H1 (cell line): ENCODE measurements around the gene RPS15. TPM values are rescaled to one million over a fixed set of nuclear protein-coding genes. Genes with fewer than 3 reads are reported as not detected.

ENCODE experiments used
- CTCF ChIA-PET: fragments of 300-600 bp; sonication (Branson Sonifier 250); formaldehyde crosslinking; loops from one replicate; lab custom pipeline; 2021; ENCODE audit not compliant: partially characterized antibody; lab: Charles Lee
- POLR2A ChIA-PET: fragments of 300-600 bp; sonication (Branson Sonifier 250); formaldehyde crosslinking; loops from one replicate; lab custom pipeline; 2021; ENCODE audit warnings: inconsistent platforms; ENCODE audit not compliant: partially characterized antibody; lab: Charles Lee
- DNase-seq, 2 experiments: peaks; one replicate each; pipeline versions ENCODE4 v3.0.0 to v3.0.0-alpha.2; 2010 to 2022; ENCODE audit warnings: low spot score in 2 of 2, low read depth in 1 of 2, mixed read lengths in 1 of 2
- FAIRE-seq: peaks from 2 replicates; lab custom pipeline; 2011; peaks lifted over from hg19 to GRCh38; lab: Jason Lieb, UNC
- H2AFZ ChIP-seq: 2 replicates; pipeline ENCODE4 v1.8.1; 2012; ENCODE audit warnings: low read length, inconsistent platforms
- H2AK5ac ChIP-seq: 2 replicates; pipeline ENCODE4 v1.6.1; 2013; ENCODE audit warnings: low read depth, low read length
- H2BK120ac ChIP-seq: replicated peaks from 2 replicates; pipeline ENCODE3; 2013; ENCODE audit warnings: low read depth, low read length, inconsistent platforms
- H2BK12ac ChIP-seq: 2 replicates; pipeline ENCODE4 v1.6.1; 2013; ENCODE audit warnings: low read depth, low read length
- H2BK15ac ChIP-seq: 2 replicates; pipeline ENCODE4 v1.6.1; 2013; ENCODE audit warnings: low read length
- H2BK20ac ChIP-seq: 2 replicates; pipeline ENCODE4 v1.6.1; 2013; ENCODE audit warnings: low read length
- H2BK5ac ChIP-seq: 2 replicates; pipeline ENCODE4 v1.6.1; 2013; ENCODE audit warnings: low read depth, low read length
- H3K14ac ChIP-seq: 2 replicates; pipeline ENCODE4 v1.6.1; 2013; ENCODE audit warnings: inconsistent platforms; ENCODE audit not compliant: insufficient read length
- H3K18ac ChIP-seq: 2 replicates; pipeline ENCODE4 v1.6.1; 2013; ENCODE audit warnings: low read length; ENCODE audit errors: extremely low read depth
- H3K23ac ChIP-seq: 2 replicates; pipeline ENCODE4 v1.6.1; 2013; ENCODE audit warnings: inconsistent platforms; ENCODE audit not compliant: insufficient read length
- H3K23me2 ChIP-seq: 2 replicates; pipeline ENCODE4 v1.6.1; 2013; ENCODE audit warnings: low read depth, low read length
- H3K27ac ChIP-seq: 2 replicates; pipeline ENCODE4 v1.6.1; 2011; ENCODE audit warnings: low read depth, low read length, inconsistent platforms
- H3K27me3 ChIP-seq, 4 experiments: replicated peaks in 1 of 4; 1 replicate in 1 of 4; 2 replicates in 3 of 4; pipeline versions ENCODE4 v1.6.1 to v1.8.1; 2011 to 2013; ENCODE audit warnings: low read length in 3 of 4, mild to moderate bottlenecking in 3 of 4, inconsistent platforms in 2 of 4, mixed read lengths in 2 of 4, moderate library complexity in 1 of 4; ENCODE audit not compliant: control insufficient read depth in 3 of 4, insufficient read depth in 3 of 4; ENCODE audit errors: extremely low read depth in 1 of 4
- H3K36me3 ChIP-seq, 4 experiments: 2 replicates each; pipeline versions ENCODE4 v1.6.1 to v1.8.1; 2011 to 2013; ENCODE audit warnings: mild to moderate bottlenecking in 4 of 4, low read length in 3 of 4, moderate library complexity in 2 of 4, control low read depth in 1 of 4, inconsistent platforms in 1 of 4; ENCODE audit not compliant: insufficient read depth in 4 of 4, control insufficient read depth in 2 of 4
- H3K4ac ChIP-seq: replicated peaks from 2 replicates; pipeline ENCODE3; 2013; ENCODE audit warnings: low read length, low read depth, mixed read lengths, inconsistent platforms; ENCODE audit not compliant: insufficient read length
- H3K4me1 ChIP-seq, 4 experiments: replicated peaks in 1 of 4; 1 replicate in 1 of 4; 2 replicates in 3 of 4; pipeline versions ENCODE4 v1.6.1 to v1.8.1; 2011 to 2013; ENCODE audit warnings: low read length in 3 of 4, inconsistent platforms in 2 of 4, mixed read lengths in 1 of 4; ENCODE audit not compliant: insufficient read depth in 4 of 4, control insufficient read depth in 3 of 4
- H3K4me2 ChIP-seq, 2 experiments: 2 replicates each; pipeline versions ENCODE4 v1.6.1 to v1.8.1; 2011 to 2013; ENCODE audit warnings: low read depth in 2 of 2, low read length in 2 of 2, control low read depth in 1 of 2, inconsistent platforms in 1 of 2, mild to moderate bottlenecking in 1 of 2; ENCODE audit not compliant: insufficient read depth in 1 of 2
- H3K4me3 ChIP-seq, 4 experiments: fragments of 200-600, 300-600 bp in 1 of 4; sonication (generic), shearing (Covaris generic), sonication (Bioruptor Twin) in 1 of 4; 2 replicates each; pipeline versions ENCODE4 v1.5.1 to v1.8.1; 2011 to 2016; ENCODE audit warnings: low read length in 4 of 4, low read depth in 3 of 4, control low read depth in 2 of 4, inconsistent platforms in 2 of 4, mild to moderate bottlenecking in 2 of 4, mixed read lengths in 1 of 4, moderate library complexity in 1 of 4; ENCODE audit not compliant: insufficient read depth in 2 of 4; ENCODE audit errors: extremely low read depth in 1 of 4
- H3K56ac ChIP-seq: replicated peaks from 2 replicates; pipeline ENCODE3; 2013; ENCODE audit warnings: low read depth, mild to moderate bottlenecking, mixed read lengths, low read length, inconsistent platforms; ENCODE audit not compliant: insufficient read length
- H3K79me1 ChIP-seq: 2 replicates; pipeline ENCODE4 v1.6.1; 2013; ENCODE audit warnings: low read depth, low read length, control low read depth
- H3K79me2 ChIP-seq, 2 experiments: 2 replicates each; pipeline versions ENCODE4 v1.6.1 to v1.8.1; 2012 to 2013; ENCODE audit warnings: low read length in 2 of 2, mild to moderate bottlenecking in 2 of 2, inconsistent platforms in 1 of 2; ENCODE audit not compliant: insufficient read depth in 2 of 2, control insufficient read depth in 1 of 2
- H3K9ac ChIP-seq, 4 experiments: replicated peaks in 1 of 4; 1 replicate in 1 of 4; 2 replicates in 3 of 4; pipeline versions ENCODE4 v1.6.1 to v1.8.1; 2011 to 2013; ENCODE audit warnings: low read depth in 3 of 4, low read length in 3 of 4, control low read depth in 2 of 4, mild to moderate bottlenecking in 2 of 4, moderate library complexity in 2 of 4, inconsistent platforms in 1 of 4; ENCODE audit errors: extremely low read depth in 1 of 4
- H3K9me3 ChIP-seq, 2 experiments: 2 replicates each; pipeline versions ENCODE4 v1.6.1 to v1.8.1; 2012 to 2013; ENCODE audit warnings: mild to moderate bottlenecking in 2 of 2, moderate library complexity in 2 of 2, control low read depth in 1 of 2, inconsistent platforms in 1 of 2, low read depth in 1 of 2, low read length in 1 of 2, mixed read lengths in 1 of 2; ENCODE audit not compliant: insufficient read depth in 2 of 2
- H4K20me1 ChIP-seq, 2 experiments: replicated peaks in 1 of 2; 2 replicates each; pipeline versions ENCODE3 to v1.8.1; 2011 to 2013; ENCODE audit warnings: inconsistent platforms in 2 of 2, low read length in 2 of 2, mild to moderate bottlenecking in 1 of 2; ENCODE audit not compliant: insufficient read depth in 2 of 2, control insufficient read depth in 1 of 2
- H4K5ac ChIP-seq: 2 replicates; pipeline ENCODE4 v1.6.1; 2013; ENCODE audit warnings: low read length, low read depth, mixed read lengths, inconsistent platforms; ENCODE audit not compliant: insufficient read length
- H4K8ac ChIP-seq: 2 replicates; pipeline ENCODE4 v1.8.0; 2013; ENCODE audit warnings: mild to moderate bottlenecking, moderate library complexity, low read length, inconsistent platforms; ENCODE audit not compliant: insufficient read depth; ENCODE audit errors: extremely low read depth
- H4K91ac ChIP-seq: replicated peaks from 2 replicates; pipeline ENCODE3; 2013; ENCODE audit warnings: low read length, mixed read lengths, inconsistent platforms; ENCODE audit not compliant: insufficient read length
- ASH2L ChIP-seq: fragments of 200-600, 300-600 bp; sonication (generic); IDR thresholded peaks from one replicate; pipeline ENCODE4 v1.7.1; 2017; ENCODE audit warnings: low read length
- CBX5 ChIP-seq: fragments of 300-800, 300-1000 bp; sonication (generic); IDR thresholded peaks from 2 replicates; pipeline ENCODE4 v1.7.1; 2016; ENCODE audit warnings: antibody characterized with exemption, low read length, low read depth
- CBX8 ChIP-seq: fragments of 300-800, 300-1000 bp; sonication (generic); IDR thresholded peaks from 2 replicates; pipeline ENCODE4 v1.7.1; 2016; ENCODE audit warnings: low read depth, low read length, borderline replicate concordance
- CHD1 ChIP-seq: IDR thresholded peaks from 2 replicates; pipeline ENCODE4 v1.6.1; 2012; ENCODE audit warnings: low read depth, low read length, improper control_type of control experiment
- KDM5A ChIP-seq: fragments of 200-600 bp; IDR thresholded peaks from 2 replicates; pipeline ENCODE4 v1.7.1; 2012; ENCODE audit warnings: mild to moderate bottlenecking, low read length, inconsistent platforms, mixed read lengths
- SAP30 ChIP-seq: fragments of 300-600 bp; sonication (generic); IDR thresholded peaks from 2 replicates; pipeline ENCODE4 v1.7.1; 2012; ENCODE audit warnings: low read length, moderate library complexity, mild to moderate bottlenecking, inconsistent platforms; ENCODE audit not compliant: insufficient read depth, insufficient replicate concordance
- TBP ChIP-seq: IDR thresholded peaks from 2 replicates; pipeline ENCODE4 v1.6.1; 2011; ENCODE audit warnings: low read depth, low read length, improper control_type of control experiment
- WGBS, 2 experiments: shearing (Covaris generic) in 1 of 2; methylation state at CpG; one replicate each; pipeline versions ENCODE4 v1.1.6 to v1.1.7; 2013 to 2015; ENCODE audit warnings: low lambda C conversion rate in 2 of 2, mixed read lengths in 2 of 2, inconsistent platforms in 1 of 2, low coverage in 1 of 2, missing lambda C conversion rate in 1 of 2; ENCODE audit not compliant: insufficient replicate concordance in 2 of 2, insufficient coverage in 1 of 2, insufficient read length in 1 of 2; ENCODE audit errors: extremely low coverage in 1 of 2, missing lambda C conversion rate in 1 of 2; 5-methylcytosine and 5-hydroxymethylcytosine counted together
- long read RNA-seq, 2 experiments: library from RNA in 1 of 2; library from capped mRNA in 1 of 2; stranded (forward); transcript quantifications; one replicate each; pipeline ENCODE4 v2.0.0, GENCODE V29; 2021; ENCODE audit warnings: inconsistent platforms in 1 of 2
- polyA minus RNA-seq, 3 experiments: library from RNA; depleted of rRNA, polyadenylated mRNA; stranded (reverse); fragments of >200 nt; gene quantifications; 1 replicate in 2 of 3; 2 replicates in 1 of 3; pipeline ENCODE4 v1.2.3, GENCODE V29; 2011
- polyA plus RNA-seq, 7 experiments: library from polyadenylated mRNA; depleted of rRNA in 3 of 7; stranded (reverse) in 5 of 7; unstranded in 2 of 7; fragments of >200 nt in 5 of 7; fragments of 200-250 nt in 2 of 7; gene quantifications; 1 replicate in 5 of 7; 2 replicates in 1 of 7; 4 replicates in 1 of 7; pipeline versions ENCODE4 v1.2.1 to v1.2.3, GENCODE V29; 2011 to 2013; ENCODE audit warnings: missing spikeins in 2 of 7, mixed read lengths in 2 of 7
- total RNA-seq: library from RNA; stranded (reverse); fragmentation: NEBNext Ultra II Directional; extraction: Animal tissue kit (Norgen Biotek cat#: 25700); gene quantifications from 2 replicates; pipeline ENCODE4 v1.2.1, GENCODE V29; 2021

Gene RPS15
- total RNA-seq, result 1,562 and 1,589 TPM in 2 replicates
- polyA plus RNA-seq (2011; rRNA removed), result 3,890 and 4,770 TPM in 2 replicates
- 4,361 TPM for polyA plus RNA-seq (2011; cell fraction: cytosol; rRNA removed)
- 2,705 TPM for polyA plus RNA-seq (2011; cell fraction: nucleus; rRNA removed)
- 2,291 to 3,052 TPM (median 2,740 TPM) in 4 replicates for polyA plus RNA-seq (2012, experiment 1 of 2)
- 8,937 TPM for polyA plus RNA-seq (2012, experiment 2 of 2)
- 2,700 TPM for polyA plus RNA-seq (2013, experiment 1 of 2)
- 2,703 TPM for polyA plus RNA-seq (2013, experiment 2 of 2)
- polyA minus RNA-seq (2011; rRNA and poly(A)+ RNA removed), result 313 and 344 TPM in 2 replicates
- polyA minus RNA-seq (2011; cell fraction: cytosol; rRNA and poly(A)+ RNA removed), result 991 TPM
- 590 TPM for polyA minus RNA-seq (2011; cell fraction: nucleus; rRNA and poly(A)+ RNA removed)
- long read RNA-seq, experiment 1, transcript RPS15-212 (4 exons, 629 nt), result minor isoform, 7 of 911 reads
- long read RNA-seq, experiment 1, transcript RPS15-209 (4 exons, 510 nt), result minor isoform, 180 of 911 reads
- long read RNA-seq, experiment 1, transcript RPS15-201 (4 exons, 534 nt), result minor isoform, 6 of 911 reads
- long read RNA-seq, experiment 1, transcript RPS15-210 (3 exons, 873 nt), result major isoform, 603 of 911 reads
- long read RNA-seq, experiment 1, partial matches to known transcripts, result 95 of 911 reads
- long read RNA-seq, experiment 1, other reads (novel, unspliced or antisense), result 13 of 911 reads
- long read RNA-seq, experiment 2, partial matches to known transcripts, result 1 of 6 reads
- long read RNA-seq, experiment 2, other reads (novel, unspliced or antisense), result 0 of 6 reads

GRCh38 chr19:1438035-1438932 is at the start of gene RPS15:
Gene RPS15, plus strand, starts transcription at chr19:1438396. Its CDS starts 30 bp downstream, at chr19:1438426.
- DNase-seq (peak; percentile 90 to 97), FAIRE-seq (no peak)
- H2BK20ac ChIP-seq, result no peak within 1 kb of the TSS
- 3% methylated on average over 85 of the region's 100 CpGs; no CpG with 5 or more reads in 1 of the 2 experiments for WGBS, 2 experiments
- peak within 1 kb of the TSS; percentile 91 for H4K91ac ChIP-seq
- no peak within 1 kb of the TSS for H2BK120ac ChIP-seq
- H2BK5ac ChIP-seq, result peak within 1 kb of the TSS; percentile 95
- peak within 1 kb of the TSS; percentile 79 for H4K5ac ChIP-seq
- no peaks in the 10 kb centered on the region for H3K27me3 ChIP-seq
- CTCF ChIA-PET, result interaction anchor here (0.6 to 2.0 kb wide), 4 partner anchors 13 to 66 kb away, joined by 3 to 6 read pairs (median 4); no protein-coding TSS in a partner anchor
- H3K4me3 ChIP-seq, result peak within 1 kb of the TSS; percentile 72 to 97 (median 90)
- H3K4me2 ChIP-seq, result peak within 1 kb of the TSS; percentile 74 to 75
- peaks cover 23 to 31% of the 10 kb centered on the region in 2 experiments for H4K20me1 ChIP-seq
- no peak within 1 kb of the TSS for H3K14ac ChIP-seq
- peak within 1 kb of the TSS; percentile 98 for H3K4ac ChIP-seq
- H3K36me3 ChIP-seq, result peaks cover 29 to 54% (median 39%) of the 10 kb centered on the region in 4 experiments
- no peak within 1 kb of the TSS for H2BK15ac ChIP-seq
- H3K79me1 ChIP-seq, result peaks cover 4% of the 10 kb centered on the region
- no peak within 1 kb of the TSS; the same call in 1 of the 2 replicates for H2AK5ac ChIP-seq
- H3K18ac ChIP-seq, result peak within 1 kb of the TSS; percentile 87
- peak within 1 kb of the TSS; percentile 77 for H3K56ac ChIP-seq
- peaks cover 3% of the 10 kb centered on the region; the same call in 1 of the 2 replicates for H3K23me2 ChIP-seq
- H3K23ac ChIP-seq, result no peak within 1 kb of the TSS
- H3K9me3 ChIP-seq, result no peaks in the 10 kb centered on the region
- H2BK12ac ChIP-seq, result no peak within 1 kb of the TSS
- H2AFZ ChIP-seq, result no peak within 1 kb of the TSS
- peaks cover 0 to 5% (median 4%) of the 10 kb centered on the region in 4 experiments; a peak in 4 of 7 replicates for H3K4me1 ChIP-seq
- POLR2A ChIA-PET, result interaction anchor here (0.6 to 7.6 kb wide), 19 partner anchors 12 to 194 kb away, joined by 3 to 109 read pairs (median 3); partner anchors contain the start of genes APC2 and REEP6
- H3K79me2 ChIP-seq, result peaks cover 2 to 24% of the 10 kb centered on the region in 2 experiments; a peak in 3 of 4 replicates
- H3K27ac ChIP-seq, result peak within 1 kb of the TSS; percentile 96
- peak within 1 kb of the TSS; percentile 91 to 99 (median 96) for H3K9ac ChIP-seq
- H4K8ac ChIP-seq, result peak within 1 kb of the TSS; percentile 100
- TF ChIP-seq KDM5A (no peak), SAP30 (no peak), TBP (peak; percentile 97), CBX5 (no peak), CBX8 (no peak), CHD1 (no peak), ASH2L (no peak)
